Activated CD4-positive, alpha-beta T cell treated with anti-CD3 and anti-CD28 coated beads for 24 hours (primary cell): ENCODE data around the gene TENM3.

Experiments used
- DNase-seq, 2 donors: peaks; one replicate each; pipeline ENCODE4 v3.0.0-alpha.2; 2020; ENCODE audit warnings: low read depth in 2 of 2

Gene TENM3

DNA sequence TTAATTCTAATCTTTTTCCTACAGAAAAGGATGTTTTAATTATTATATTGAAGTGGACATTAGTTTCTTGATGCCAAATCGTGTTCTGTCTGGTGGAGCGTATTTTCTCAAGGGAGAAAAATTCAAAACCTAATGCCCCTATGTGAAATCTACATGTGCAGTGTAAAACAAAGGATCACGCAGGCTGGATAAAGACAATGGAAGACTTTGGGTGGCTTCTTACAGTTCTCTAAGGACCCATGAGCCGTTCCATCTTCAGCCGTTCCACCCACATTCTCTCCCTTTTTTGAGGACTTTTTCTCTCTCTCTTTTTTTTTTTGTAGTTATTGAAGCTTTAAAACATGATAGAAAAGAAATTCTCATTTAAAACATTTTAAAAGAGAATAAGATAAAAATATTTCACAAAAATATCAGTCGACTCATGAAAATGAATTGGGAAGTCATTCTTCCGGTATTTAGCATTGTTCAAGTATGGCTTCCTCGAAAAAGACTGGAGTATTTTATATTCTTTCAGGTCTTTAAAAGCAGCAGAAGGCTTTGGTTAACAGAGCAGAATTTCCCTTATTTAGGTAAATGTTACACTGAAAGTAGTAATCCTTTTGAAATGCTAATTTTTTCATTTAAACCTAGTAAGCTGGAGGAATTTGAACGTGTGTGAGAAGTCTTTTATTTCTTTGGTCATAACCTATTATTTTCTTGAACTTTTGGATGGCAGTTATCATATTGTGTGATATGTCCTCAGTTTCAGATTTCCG, 11.0 kb downstream of the TENM3 start:
- no peak for DNase-seq

DNA sequence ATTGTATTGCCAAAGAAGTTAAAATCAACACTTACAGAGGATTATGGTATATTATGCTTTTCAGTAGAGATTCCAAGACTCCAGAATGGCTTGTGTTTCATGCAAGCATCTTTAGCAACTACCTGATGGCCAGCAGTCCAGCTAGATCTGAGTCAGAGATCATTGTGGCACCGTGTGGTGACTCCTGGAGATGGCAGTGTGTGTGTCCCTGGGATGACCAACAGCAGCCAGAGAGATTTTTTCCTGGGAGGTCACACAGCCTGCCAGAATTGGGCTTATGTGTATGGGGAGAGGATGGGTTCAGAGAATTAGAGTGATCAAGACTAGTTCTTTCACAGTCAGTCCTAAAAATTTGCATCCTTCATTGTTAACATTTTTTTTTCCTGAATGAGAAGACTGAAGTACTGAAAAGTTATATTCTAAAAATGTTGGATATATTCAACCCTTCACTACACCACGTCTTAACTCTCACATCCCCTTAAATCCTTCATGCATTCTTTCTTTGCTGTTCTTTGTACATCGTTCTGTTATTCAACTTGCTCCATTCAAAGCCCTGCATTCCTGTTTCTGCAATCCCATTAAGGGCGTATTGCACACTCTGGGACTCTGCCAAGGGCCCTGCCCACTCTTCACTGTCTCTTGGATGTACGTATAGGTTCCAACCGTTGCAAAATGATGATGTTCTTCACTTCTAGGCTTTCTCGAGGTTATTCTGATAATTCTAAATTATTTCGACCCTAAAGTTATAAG, 12.4 kb downstream of the TENM3 start:
- no peak for DNase-seq

DNA sequence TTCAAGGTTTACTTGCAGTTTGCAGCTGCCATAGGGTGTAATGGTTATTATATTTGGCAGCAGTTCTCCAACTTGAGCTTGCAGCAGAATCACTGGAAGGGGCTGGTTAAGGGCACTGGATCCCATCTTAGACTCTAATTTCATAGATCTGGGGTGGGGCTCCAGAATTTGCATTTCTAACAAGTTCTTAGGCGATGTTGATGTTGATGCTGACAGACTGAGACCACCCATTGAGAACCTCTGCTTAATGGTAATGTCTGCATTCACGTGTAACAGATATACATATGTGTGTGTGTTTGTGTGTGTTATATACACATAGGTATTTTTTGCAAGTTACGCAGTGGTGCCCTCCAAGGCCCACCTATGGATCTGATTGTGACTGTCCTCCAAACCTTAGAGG, 13.8 kb downstream of the TENM3 start:
- DNase-seq, result no peak

DNA sequence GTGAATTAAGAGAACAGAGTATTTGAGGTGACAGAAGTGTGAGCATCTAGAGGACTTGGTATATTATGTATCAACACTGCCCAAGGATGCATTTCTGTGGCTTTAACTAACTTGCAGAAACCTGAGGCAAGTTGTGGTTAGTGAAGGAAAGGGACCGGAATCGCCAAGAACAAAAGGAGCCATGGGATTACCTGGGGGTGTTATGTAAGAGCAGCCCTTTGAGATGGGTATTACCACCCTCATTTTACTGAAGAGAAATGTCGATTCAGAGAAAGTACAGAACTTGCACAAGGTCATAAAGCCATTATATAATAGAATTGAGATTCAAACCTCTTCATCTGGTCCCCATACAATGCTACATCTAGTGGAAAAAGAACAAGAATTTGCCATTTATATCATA, 14.3 kb downstream of the TENM3 start:
- DNase-seq, result no peak

DNA sequence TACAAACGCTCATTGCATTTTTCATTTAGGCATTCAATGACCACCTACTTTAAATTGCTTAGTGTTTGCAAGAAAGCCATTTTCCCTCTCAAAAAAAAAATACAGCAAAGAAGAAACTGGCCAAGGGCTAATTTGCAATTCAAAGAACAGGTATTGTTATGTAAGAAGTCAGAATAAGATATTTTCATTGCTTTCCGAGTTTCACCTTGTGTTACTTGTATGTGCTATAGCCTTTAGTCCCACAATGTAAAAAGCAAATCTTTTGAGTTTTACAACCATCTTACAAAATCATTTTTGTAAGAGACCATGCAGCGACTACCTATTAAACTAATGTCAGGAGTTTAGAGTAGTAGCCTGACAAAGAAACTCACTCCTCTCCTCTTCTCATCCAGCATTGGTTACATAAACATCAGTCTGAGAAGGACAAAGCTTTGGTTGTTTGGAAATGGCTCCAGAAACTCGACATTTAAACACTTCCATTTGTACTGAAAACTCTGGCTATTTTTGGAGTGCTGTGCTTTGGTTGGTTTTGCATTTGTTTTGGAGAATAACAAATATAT, 15.3 kb downstream of the TENM3 start:
- DNase-seq, result no peak

DNA sequence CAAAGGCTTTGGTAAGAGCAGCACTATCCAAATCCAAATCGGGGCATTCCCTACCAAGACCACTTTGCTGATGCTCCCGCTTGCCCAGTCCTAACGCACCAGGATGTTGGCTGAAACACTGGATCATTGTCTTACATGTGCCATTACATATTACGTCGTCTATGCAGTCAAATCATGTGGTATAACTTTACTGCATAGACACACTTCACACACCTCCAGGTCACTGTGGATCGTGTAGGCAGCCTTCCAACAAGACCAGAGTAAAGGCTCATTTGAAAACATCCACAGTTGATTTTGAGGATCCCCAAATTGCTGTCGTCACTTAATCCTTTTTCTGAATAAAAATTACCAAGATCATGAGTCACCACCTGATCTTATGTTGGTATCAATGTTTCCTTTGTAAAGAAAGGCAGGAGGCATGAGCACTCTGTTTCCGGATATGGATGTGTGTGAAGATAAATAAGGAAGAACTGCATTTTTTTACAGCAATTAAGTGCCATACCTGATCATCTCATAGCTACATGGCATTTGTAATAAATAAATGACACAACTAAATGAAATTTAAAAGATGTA, 18.5 kb downstream of the TENM3 start:
- DNase-seq, result no peak

DNA sequence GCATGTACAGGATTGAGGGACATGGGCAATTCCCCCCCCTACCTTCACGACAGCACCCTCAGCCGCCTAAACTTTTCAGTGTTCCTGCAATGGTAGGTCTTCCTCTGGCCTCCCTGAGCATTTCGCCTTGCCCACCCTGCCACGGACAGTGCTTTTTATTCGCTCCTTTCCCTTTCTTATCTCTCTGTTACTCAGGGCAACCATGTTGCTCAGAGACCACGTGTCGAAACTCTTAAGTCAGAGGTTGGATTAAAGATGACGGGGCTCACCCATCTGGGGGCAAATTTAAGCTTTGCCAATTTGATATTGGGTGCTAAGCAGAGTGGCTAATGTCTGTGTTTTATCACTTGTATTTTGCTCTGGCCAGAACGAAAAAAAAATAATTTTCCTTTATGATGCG, 20.4 kb downstream of the TENM3 start:
- no peak for DNase-seq

DNA sequence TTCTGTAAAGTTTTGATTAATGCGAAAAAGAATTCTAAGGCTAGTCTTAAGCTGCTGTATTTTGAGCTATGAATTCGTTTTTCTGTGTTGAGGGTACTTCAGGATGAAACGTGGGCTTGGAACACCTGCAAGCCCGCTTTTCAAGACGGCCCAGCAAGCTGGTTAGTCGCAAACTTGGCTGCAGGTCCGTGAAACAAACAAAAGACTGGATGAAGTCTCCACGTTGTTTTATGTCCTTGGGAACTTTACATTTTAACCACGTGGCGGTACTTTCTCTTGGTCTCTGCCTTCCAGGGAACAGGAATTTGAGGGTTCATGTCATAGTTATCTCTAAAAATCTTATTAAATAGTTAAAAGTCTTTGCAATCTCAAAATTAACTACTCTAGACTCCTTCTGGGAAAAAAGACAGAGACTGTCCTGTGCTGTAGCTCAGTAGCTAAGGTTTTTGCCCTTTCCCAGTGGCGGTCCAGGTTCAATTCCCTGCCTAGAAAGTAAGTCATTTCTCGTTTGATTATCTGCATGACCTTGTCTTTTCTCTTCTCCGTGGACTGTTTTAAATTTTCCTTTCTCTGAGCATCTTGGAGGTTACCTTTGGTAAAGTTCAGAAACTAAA, 21.0 kb downstream of the TENM3 start:
- no peak for DNase-seq

DNA sequence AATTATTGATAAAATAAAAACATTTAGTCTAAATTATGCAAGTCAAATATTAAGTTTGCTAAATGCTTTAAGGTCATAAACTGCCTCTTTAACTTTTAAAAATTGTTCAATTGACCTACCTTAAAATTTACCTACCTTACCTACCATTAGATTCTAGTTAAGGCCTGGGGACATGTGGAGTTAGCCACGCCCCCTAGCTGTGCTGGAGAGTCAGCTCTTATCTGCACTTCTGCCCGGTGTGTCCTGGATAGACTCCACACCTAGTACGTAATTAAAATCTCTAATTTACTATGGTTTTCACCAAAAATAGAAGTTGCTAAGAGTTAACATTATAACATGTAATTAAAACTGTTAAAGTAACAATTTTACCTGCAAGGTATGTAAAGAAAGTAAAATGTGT, 22.7 kb downstream of the TENM3 start:
- no peak for DNase-seq

DNA sequence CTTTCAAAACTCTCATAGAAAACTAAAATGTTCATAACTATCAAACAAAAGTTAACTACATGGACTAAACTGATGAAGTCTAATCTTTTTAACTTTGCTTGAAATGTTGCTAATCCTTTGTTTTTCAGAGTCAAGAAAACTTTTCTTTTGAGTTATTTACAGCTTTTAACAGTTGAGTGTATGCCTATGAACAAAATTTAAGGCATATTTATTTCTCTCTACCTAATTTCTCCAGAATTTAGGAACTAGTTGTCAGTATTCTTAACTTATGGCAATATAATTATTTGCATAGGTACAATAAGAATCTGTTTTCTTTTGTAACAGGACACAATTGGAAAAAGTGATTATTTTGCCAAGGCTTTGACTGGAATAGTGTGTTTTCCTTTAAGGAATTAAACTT, 23.8 kb downstream of the TENM3 start:
- DNase-seq, result no peak

DNA sequence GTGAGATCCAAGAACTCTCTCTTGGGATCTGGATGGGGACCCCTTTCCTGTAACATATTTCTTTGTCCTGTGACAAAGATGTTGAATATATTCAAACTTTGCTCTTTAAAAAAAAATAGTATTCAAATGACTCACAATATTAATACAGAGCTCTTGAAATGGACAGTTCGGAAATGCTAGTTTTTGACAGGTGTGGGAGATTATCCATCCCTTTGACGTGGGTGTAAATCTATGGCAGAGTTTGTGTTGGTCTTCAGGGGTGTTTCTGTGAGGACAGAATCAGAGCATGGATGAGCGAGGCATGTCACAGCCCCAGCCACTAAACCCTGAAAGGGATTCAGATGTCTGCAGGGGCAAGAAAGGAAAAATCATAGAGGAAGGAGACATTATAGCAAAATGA, 25.8 kb downstream of the TENM3 start:
- no peak for DNase-seq

DNA sequence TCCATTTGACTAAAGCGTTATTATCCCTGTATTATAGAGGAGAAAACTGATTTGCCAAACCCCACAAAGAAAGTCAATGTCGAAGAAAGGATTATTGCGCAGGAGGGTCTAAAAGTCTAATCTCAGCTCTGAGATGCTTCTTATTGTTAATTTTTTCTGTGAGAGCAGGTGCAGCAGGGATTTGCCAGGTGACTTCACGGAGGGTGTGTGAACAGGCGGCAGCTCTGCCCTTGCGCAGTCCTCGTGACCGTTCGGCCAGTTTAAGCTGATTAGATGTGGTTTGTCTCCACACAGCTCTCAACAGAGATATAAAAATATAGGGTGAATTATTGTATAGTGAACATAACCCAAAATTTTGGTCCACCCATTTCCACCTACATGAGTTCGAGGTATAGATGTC, 28.5 kb downstream of the TENM3 start:
- no peak for DNase-seq

DNA sequence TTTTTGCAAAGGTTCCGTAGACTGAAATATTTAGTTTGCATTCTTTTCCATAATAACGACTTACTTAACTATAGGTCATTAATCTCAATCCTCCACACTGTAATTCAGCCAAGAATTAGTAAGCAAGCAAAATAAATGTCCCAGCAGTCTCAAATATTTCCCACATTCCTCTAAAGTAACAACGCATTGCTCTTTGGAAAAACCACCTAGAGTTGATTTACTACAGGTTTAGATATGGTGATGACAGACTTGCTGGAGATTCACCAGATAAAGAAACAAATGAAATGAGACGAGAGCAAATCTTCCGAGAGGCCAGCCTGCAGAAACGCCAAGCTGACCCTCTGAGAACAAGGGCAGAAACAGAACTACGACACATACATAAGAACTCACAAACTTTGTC, 28.9 kb downstream of the TENM3 start:
- DNase-seq, result no peak

DNA sequence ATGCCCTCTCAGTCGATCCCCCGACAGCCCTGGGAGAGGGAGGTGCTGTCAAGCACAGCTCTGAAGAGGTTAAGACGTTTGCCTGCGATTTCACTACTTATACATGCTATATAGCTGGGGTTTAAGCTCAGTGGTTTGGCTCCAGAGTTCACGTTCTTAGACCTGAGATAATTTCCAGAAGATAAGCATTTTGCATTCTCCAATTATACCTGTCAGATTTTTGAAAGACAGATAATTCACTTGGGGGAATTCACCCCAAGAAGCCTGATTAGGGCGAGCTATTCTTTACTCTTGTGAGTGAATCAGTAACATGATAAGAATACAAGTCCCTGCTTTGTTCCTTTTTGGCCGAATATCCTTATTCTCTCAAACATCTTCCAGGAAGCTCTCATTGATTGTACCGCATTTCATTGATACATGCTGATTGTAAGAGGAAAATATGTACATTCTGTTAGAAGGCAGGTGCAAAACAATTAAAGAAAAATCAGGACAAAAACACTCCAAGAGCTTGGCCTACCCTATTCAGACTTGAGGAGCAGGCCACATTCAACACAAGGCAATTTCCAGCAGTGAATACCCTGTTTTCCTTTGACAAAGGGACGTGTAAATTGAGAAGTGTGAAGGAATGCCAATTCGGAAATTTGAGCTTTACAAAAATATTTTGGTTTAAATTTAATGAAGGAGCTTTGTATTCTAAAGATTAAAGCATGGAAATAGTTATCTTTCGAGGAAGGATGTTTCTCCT, 30.2 kb downstream of the TENM3 start:
- no peak for DNase-seq

DNA sequence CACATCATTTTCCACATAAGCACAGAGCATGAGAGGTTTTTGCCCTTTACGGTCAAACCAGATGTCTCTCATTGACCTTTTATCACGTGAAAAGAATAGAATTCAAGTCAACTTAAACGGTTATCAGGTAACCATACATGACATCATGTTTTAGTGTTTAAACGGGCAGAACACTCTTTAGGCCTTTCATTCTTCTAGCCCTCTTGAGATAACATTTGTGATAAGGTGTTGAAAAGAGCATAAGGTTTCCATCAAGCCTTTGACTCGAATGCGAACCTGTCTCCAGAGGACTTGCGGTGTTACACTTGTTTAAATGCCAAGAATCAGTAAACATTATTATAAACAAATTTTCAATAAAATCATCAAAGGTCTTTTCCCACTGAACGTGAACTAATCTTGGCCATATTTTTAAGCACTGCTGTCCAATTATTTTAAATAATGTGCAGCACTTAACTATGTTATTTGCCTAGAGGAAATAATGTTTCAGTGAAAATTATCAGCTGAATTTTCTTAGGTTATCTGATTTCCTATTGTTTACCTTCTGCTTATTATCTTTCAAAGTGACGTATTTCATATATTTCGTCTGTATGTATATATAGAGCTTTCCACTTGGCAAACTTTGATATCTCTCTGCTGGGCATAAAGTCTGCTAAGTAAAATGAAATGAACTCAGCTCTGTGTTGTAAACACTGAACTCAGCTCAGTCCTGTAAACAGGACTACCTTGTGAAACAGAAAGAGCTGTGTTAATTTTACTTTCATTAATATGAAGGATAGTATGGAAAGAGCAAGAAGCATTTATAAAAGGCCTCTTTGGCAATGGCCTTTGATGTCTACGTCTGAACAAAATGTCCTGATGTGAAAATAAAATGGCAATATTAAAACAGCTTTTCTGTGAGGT, 33.3 kb downstream of the TENM3 start:
- no peak for DNase-seq

DNA sequence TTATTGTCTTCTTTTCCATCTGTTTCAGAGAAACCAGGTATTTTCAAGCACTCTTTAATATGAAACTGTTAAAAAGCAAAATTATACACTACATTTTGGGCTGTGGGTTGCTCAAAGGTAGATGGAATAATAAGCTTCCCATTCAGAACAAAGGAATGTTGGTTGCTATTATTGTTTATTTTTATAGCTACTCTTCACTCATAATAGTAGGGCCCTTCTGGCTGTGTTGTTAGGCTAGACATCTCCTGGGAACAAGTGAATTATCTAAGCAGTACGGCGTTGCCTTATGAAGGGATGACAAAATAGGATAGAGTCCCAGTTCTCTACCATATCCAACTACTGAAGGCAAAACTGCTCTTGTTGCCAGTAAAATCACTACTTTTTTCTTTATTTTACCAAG, 34.2 kb downstream of the TENM3 start:
- DNase-seq, result no peak

DNA sequence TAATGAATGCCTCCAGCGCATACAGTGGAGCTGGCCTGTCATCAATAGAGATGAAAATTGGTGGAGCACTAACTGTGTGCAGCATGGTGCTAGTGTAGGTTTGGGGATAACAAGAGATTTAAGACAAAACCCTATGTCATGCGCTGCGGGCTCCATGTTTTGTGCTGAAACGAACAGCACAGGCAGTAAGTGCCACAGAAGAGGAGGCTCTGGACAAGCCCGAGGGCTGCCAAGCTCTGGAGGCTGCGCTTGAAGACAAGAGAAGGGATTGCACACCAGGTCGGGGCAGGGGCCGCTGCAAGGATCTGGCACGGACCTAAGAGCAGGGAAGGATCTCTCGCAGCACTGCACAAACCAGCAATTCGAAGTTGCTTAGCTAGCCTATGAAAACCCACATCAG, 35.5 kb downstream of the TENM3 start:
- DNase-seq, result no peak

DNA sequence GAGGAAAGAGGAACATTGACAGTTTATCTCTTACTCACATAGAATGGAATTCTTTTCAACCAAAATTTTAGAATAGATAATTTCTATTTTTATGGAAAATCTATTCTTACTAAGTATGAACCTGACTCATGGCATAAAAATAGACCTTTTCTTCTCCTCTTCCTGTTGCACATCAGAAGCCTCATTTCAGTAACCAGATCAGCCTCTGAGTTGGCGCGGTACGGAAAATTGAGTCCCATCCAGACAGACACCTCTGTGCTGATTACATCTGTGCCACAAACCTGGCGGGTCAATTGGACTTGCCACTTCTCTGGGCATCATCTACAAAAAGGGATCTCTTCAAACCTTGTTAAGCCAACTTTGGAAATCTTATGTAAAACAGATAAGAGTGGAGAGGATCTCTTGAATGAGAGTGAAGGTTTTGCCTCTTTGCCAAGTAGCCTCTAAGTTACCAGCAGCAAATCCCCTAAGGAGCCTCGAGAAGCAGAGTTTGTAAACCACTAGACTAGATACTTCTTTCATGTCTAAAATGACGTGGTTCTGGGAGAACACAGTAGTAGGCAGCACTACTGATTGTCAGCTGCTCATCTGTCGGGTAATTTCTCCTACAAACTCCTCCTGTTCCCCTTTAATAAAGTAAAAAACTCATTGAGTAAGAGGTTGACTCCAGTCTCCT, 37.4 kb downstream of the TENM3 start:
- no peak for DNase-seq

DNA sequence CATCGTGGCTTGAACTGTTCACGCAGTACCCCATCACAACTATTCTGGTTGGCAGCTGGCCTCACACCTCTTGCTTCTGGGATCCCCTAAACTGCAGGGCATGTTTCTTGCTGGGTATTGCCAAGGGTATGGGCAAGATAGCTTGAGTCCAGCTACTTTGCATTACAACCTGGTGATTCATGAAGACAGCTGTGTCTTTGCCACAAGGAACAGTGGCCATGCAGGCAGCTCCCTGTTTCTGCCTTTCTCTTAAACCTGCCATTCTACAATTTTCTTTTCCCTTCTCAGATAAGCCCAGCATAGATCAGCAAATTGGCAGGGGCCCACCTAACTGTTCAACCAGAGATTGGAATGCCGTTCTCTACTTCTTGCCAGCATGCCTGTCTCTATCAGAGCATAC, 42.8 kb downstream of the TENM3 start:
- DNase-seq, result no peak

DNA sequence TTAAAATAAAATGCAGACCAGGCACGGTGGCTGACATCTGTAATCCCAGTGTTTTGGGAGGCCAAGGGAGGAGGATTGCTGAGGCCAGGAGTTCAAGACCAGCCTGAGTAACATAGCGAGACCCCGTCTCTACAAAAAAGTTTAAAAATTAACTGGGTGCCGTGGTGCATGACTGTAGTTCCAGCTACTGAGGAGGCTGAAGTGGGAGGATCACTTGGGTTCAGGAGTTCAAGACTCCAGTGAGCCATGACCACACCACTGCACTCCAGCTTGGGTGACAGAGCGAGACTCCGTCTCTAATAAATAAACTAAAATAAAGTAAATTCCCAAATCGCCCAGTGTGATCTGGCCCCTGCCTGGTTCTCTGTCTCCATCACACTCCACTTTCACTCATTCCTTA, 43.7 kb downstream of the TENM3 start:
- no peak for DNase-seq
